Astrocyte of the cerebellum (primary cell): ENCODE results near the gene SASS6.

Experiments used
- DNase-seq: peaks from one replicate; pipeline ENCODE4 v3.0.0-alpha.2; 2011; ENCODE audit warnings: low read depth
- H3K4me3 ChIP-seq: 2 replicates; pipeline ENCODE4 v1.5.1; 2011; ENCODE audit warnings: mild to moderate bottlenecking, low read depth, low read length, moderate library complexity
- in situ Hi-C: cut with HindIII; loops from 2 replicates; pipeline ENCODE4 v1.10.0; 2017; ENCODE audit warnings: low sequenced_read_pairs
- TF ChIP-seq, protein P1 (sequence below): IDR thresholded peaks from 2 replicates; pipeline ENCODE4 v1.5.1; 2012; ENCODE audit warnings: low read length, low read depth, moderate library complexity, mild to moderate bottlenecking; ENCODE audit errors: missing control alignments

SASS6 gene

DNA sequence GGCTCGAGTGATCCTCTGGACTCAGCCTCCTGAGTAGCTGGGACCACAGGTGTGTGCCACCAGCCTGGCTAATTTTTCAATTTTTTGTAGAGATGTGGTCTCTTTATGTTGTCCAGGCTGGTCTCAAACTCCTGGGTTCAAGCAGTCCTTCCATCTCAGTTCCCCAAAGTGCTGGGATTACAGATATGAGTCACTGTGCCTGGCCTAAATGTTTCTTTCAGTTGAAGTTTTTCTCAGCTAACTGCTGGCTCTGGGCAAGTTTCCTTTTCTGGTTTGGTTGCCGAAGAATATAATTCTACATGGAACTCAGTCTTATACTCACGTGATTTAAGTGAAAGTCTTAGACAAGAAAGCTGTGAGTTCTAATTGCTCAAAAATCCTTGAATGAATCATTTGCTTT lies 57.0 kb downstream of the SASS6 start:
- no peak for DNase-seq
- no peak overlapping the region for H3K4me3 ChIP-seq
- in situ Hi-C loops, result loop anchor here (5.0 kb wide), 1 partner anchor 57 kb away; the partner anchor contains the start of genes SASS6 and TRMT13
- TF ChIP-seq, protein P1, sequence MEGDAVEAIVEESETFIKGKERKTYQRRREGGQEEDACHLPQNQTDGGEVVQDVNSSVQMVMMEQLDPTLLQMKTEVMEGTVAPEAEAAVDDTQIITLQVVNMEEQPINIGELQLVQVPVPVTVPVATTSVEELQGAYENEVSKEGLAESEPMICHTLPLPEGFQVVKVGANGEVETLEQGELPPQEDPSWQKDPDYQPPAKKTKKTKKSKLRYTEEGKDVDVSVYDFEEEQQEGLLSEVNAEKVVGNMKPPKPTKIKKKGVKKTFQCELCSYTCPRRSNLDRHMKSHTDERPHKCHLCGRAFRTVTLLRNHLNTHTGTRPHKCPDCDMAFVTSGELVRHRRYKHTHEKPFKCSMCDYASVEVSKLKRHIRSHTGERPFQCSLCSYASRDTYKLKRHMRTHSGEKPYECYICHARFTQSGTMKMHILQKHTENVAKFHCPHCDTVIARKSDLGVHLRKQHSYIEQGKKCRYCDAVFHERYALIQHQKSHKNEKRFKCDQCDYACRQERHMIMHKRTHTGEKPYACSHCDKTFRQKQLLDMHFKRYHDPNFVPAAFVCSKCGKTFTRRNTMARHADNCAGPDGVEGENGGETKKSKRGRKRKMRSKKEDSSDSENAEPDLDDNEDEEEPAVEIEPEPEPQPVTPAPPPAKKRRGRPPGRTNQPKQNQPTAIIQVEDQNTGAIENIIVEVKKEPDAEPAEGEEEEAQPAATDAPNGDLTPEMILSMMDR, result no peak

DNA sequence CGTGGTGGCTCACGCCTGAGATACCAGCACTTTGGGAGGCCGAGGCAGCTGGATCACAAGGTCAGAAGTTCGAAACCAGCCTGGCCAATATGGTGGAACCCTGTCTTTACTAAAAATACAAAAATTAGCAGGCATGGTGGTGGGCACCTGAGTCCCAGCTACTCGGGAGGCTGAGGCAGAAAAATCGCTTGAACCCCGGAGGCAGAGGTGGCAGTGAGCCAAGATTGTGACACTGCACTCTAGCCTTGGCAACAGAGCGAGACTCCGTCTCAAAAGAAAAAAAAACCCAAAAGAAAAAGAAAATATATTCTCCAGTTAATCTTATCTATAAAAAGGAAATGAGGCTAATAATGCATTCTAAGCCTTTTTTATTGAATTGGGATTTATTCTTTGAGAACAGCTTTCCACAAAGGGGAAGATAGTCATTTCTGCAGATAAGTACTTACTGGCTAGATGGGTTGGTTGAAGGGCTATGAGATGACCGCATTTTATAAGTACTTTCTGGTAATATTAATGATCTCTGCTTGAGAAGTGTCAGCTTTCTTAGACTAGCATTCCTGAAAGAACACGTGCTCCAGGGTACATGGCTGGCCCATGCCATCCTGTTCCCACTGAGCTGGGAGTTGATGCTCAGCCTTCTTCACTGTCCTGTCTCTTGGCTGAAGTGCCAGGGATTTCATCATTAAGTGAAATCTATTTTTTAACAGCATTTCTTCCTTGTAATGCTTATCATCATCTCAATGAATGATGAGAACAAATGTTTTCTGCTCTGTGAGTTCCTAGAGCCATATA lies 57.9 kb downstream of the SASS6 start:
- TF ChIP-seq, protein P1, result no peak
- in situ Hi-C loops, result loop anchor here (5.0 kb wide), 1 partner anchor 58 kb away; the partner anchor contains the start of genes SASS6 and TRMT13
- no peak for DNase-seq
- H3K4me3 ChIP-seq, result no peak overlapping the region

- in situ Hi-C loops, result no loop called here
- no peak for DNase-seq
- H3K4me3 ChIP-seq, result no peak overlapping the region
- TF ChIP-seq, protein P1, result no peak
Observed at GRCh38 chr1:100073531-100073930, 59.2 kb downstream of the SASS6 start.

GRCh38 chr1:100070201-100070939 lies 62.4 kb downstream of the SASS6 start:
- no peak for DNase-seq
- in situ Hi-C loops, result no loop called here
- TF ChIP-seq, protein P1, result no peak
- no peak overlapping the region for H3K4me3 ChIP-seq

- no peak overlapping the region for H3K4me3 ChIP-seq
- in situ Hi-C loops, result no loop called here
- DNase-seq, result no peak
- TF ChIP-seq, protein P1, result no peak
Observed at GRCh38 chr1:100065969-100066227, 66.8 kb downstream of the SASS6 start.

DNA sequence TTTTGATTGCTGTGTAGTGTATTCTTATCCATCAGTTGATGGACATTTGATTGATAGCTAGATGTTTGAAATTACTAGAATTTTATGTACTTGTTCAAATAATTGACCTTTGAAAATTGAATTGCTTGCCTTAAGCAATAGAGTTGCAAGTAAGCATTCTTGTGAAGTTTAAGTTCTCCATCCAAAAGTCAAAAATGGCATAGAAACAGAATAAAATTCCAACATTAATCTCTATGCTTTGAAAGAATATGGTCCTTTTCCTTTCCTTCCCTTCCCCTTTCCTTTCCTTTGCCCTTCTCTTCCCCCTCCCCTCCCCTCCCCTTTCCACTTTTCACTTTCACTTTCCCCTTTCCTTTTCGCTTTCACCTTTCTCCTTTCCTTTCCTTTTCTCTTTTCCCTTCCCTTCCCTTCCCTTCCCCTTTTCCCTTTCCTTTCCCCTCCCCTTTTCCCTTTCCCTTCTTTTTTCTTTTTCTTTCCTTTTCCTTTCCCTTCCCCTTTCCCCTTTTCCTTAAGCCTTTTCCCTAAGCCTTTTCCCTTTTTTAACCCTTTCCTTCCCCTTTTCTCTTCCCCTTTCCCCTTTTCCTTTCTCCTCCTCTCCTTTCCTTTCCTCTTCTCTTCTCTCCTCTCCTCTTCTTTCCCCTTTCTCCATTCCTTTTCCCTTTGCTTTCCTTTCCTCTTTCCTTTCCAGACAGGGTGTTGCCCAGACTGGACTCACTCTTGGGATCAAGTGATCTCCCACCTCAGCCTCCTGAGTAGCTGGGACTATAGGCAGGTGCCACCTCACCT lies 67.4 kb downstream of the SASS6 start:
- no peak for DNase-seq
- in situ Hi-C loops, result no loop called here
- TF ChIP-seq, protein P1, result no peak
- no peak overlapping the region for H3K4me3 ChIP-seq
